ENCODE results near the gene PC.

DNA sequence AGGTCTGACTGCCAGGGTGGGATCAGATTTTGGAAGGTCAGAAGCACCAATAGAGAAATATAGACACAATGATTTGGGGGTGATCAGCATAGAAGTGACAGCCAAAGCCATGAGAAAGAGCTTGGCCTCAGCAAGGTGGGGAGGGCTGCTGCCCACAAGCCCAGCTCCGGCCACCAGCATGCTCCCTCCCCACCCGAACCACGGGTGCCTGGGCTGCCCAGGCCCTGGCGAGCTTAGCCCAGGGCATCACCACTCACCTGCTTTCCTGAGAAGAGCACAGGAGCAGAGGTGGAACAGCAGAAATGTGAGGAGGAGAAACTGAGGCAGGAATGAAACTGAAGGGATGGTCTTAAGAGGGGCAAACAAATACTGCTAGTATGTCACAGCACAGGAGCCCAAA lies 52.6 kb downstream of the PC start:
- TF ChIP-seq, protein P1, sequence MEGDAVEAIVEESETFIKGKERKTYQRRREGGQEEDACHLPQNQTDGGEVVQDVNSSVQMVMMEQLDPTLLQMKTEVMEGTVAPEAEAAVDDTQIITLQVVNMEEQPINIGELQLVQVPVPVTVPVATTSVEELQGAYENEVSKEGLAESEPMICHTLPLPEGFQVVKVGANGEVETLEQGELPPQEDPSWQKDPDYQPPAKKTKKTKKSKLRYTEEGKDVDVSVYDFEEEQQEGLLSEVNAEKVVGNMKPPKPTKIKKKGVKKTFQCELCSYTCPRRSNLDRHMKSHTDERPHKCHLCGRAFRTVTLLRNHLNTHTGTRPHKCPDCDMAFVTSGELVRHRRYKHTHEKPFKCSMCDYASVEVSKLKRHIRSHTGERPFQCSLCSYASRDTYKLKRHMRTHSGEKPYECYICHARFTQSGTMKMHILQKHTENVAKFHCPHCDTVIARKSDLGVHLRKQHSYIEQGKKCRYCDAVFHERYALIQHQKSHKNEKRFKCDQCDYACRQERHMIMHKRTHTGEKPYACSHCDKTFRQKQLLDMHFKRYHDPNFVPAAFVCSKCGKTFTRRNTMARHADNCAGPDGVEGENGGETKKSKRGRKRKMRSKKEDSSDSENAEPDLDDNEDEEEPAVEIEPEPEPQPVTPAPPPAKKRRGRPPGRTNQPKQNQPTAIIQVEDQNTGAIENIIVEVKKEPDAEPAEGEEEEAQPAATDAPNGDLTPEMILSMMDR (IDR thresholded peaks at IDR 0.05), result no peak
- TF ChIP-seq POLR2A (IDR thresholded peaks at IDR 0.05), result no peak
